A673 (cell line): ENCODE data around the gene VWF. TPM values are rescaled to one million over a fixed set of nuclear protein-coding genes. Genes with fewer than 3 reads are reported as not detected.

Source experiments
- BruUV-seq: library from RNA; stranded (reverse); fragments of 400-500 nt; replicated peaks from 2 replicates; lab custom pipeline; 2021; lab: Mats Ljungman, UMichigan
- CTCF ChIA-PET: fragments of 300-600 bp; sonication (Branson Sonifier 250); formaldehyde crosslinking; loops from one replicate; lab custom pipeline; 2022; ENCODE audit warnings: antibody characterized with exemption; lab: Charles Lee
- POLR2A ChIA-PET: fragments of 300-600 bp; sonication (Branson Sonifier 250); formaldehyde crosslinking; loops from one replicate; lab custom pipeline; 2022; ENCODE audit warnings: antibody characterized with exemption; ENCODE audit not compliant: low non-redundant PET; lab: Charles Lee
- DNase-seq: peaks from one replicate; pipeline ENCODE4 v3.0.0-alpha.2; 2015; ENCODE audit warnings: low spot score
- H3K27ac ChIP-seq: fragments of 200-600 bp; sonication (generic); 2 replicates; pipeline ENCODE4 v1.5.1; 2016; ENCODE audit warnings: mixed run types, low read depth, mild to moderate bottlenecking, mixed read lengths, antibody characterized with exemption, low read length; ENCODE audit not compliant: poor library complexity, severe bottlenecking
- H3K27me3 ChIP-seq: fragments of 200-600 bp; sonication (generic); replicated peaks from 2 replicates; pipeline ENCODE4 v1.6.1; 2017; ENCODE audit warnings: mixed run types, low read depth, mild to moderate bottlenecking, mixed read lengths, antibody characterized with exemption, low read length; ENCODE audit not compliant: insufficient read depth, poor library complexity
- H3K36me3 ChIP-seq: fragments of 200-600 bp; sonication (generic); 2 replicates; pipeline ENCODE4 v1.6.1; 2016; ENCODE audit warnings: mixed run types, mild to moderate bottlenecking, mixed read lengths, antibody characterized with exemption, low read length; ENCODE audit not compliant: insufficient read depth, poor library complexity, severe bottlenecking
- H3K4me1 ChIP-seq: fragments of 200-600 bp; sonication (generic); 2 replicates; pipeline ENCODE4 v1.6.1; 2017; ENCODE audit warnings: mixed run types, mild to moderate bottlenecking, mixed read lengths, antibody characterized with exemption, low read length; ENCODE audit not compliant: insufficient read depth, poor library complexity, severe bottlenecking
- H3K4me3 ChIP-seq: fragments of 200-600 bp; sonication (generic); 2 replicates; pipeline ENCODE4 v1.5.1; 2016; ENCODE audit warnings: low read depth, mixed run types, mild to moderate bottlenecking, mixed read lengths, low read length; ENCODE audit not compliant: poor library complexity, severe bottlenecking
- H3K9me3 ChIP-seq: fragments of 200-600 bp; sonication (generic); 2 replicates; pipeline ENCODE4 v1.6.1; 2016; ENCODE audit warnings: mixed run types, low read depth, mild to moderate bottlenecking, mixed read lengths, antibody characterized with exemption, low read length; ENCODE audit not compliant: poor library complexity, severe bottlenecking
- EZH2 ChIP-seq: fragments of 200-600 bp; sonication (generic); IDR thresholded peaks from 2 replicates; pipeline ENCODE4 v1.6.1; 2017; ENCODE audit warnings: borderline replicate concordance, low read depth, mild to moderate bottlenecking, mixed read lengths, antibody characterized with exemption, low read length; ENCODE audit not compliant: poor library complexity, severe bottlenecking
- intact Hi-C: fragments of 100-400 bp; cut with micrococcal nuclease; formaldehyde crosslinking; loops from one replicate; pipeline ENCODE4 v1.10.0; 2022; ENCODE audit not compliant: unreplicated experiment
- total RNA-seq: library from RNA; stranded (reverse); gene quantifications from 2 replicates; pipeline ENCODE4 v1.2.3, GENCODE V29; 2021
- TF ChIP-seq, protein P1 (sequence below): fragments of 300-800, 200-600 bp; sonication (generic); conservative IDR thresholded peaks from 2 replicates; pipeline ENCODE4 v1.5.1; 2017; ENCODE audit warnings: low read depth, mild to moderate bottlenecking, antibody characterized with exemption, low read length, moderate library complexity, mixed read lengths

Gene VWF
- total RNA-seq, 1 experiment from 2014 or later = not detected

DNA sequence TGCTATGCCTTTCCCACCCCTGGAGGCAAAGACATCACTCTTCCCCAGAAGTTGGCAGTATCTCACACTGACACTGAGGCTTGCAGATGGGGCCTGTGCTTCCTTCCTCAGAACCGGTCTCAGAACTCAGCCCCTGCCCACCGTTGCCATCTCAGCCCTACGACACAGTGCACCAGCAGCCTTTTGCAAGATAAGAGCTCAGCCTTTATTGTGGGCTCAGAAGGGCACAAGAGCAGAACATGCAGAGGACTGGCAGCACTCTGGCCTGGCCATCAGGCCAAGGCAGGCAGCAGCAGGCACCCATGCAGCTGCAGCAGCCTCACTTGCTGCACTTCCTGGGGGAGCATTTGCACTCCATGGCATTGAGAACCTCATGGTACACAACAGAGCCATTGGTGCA lies 175.8 kb downstream of the VWF start:
- CTCF ChIA-PET = no interaction called here
- DNase-seq = no peak
- BruUV-seq = no TSS peak
- Histone ChIP-seq H3K27me3 (peaks cover 48% of the 10 kb centered on the region), H3K36me3 (no peaks in the 10 kb centered on the region), H3K4me3 (no peak overlapping the region), H3K9me3 (no peaks in the 10 kb centered on the region), H3K4me1 (peaks cover 5% of the 10 kb centered on the region), H3K27ac (no peak overlapping the region)
- intact Hi-C loops = no loop called here
- POLR2A ChIA-PET = no interaction called here
- TF ChIP-seq EZH2 = no peak
- TF ChIP-seq, protein P1, sequence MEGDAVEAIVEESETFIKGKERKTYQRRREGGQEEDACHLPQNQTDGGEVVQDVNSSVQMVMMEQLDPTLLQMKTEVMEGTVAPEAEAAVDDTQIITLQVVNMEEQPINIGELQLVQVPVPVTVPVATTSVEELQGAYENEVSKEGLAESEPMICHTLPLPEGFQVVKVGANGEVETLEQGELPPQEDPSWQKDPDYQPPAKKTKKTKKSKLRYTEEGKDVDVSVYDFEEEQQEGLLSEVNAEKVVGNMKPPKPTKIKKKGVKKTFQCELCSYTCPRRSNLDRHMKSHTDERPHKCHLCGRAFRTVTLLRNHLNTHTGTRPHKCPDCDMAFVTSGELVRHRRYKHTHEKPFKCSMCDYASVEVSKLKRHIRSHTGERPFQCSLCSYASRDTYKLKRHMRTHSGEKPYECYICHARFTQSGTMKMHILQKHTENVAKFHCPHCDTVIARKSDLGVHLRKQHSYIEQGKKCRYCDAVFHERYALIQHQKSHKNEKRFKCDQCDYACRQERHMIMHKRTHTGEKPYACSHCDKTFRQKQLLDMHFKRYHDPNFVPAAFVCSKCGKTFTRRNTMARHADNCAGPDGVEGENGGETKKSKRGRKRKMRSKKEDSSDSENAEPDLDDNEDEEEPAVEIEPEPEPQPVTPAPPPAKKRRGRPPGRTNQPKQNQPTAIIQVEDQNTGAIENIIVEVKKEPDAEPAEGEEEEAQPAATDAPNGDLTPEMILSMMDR = no peak

DNA sequence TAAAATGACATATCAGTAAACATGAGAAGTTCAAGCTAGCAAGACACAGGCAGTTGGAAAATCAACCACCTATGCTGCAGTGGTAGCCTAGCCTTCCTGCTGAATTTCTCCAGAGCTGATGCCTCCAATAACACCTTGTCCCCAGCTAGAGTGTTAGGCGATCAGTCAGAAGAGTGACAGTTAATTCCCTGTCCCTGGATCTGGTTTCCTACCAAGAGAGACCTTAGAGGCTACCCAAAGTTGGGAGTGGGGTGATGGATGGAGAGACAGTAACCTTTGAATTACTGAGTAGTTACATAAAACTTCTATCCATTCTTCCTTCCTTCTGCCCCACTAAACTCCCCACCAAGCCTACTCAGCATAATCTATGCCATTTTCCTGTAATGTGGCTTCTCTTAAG lies 177.5 kb downstream of the VWF start:
- POLR2A ChIA-PET = no interaction called here
- no TSS peak for BruUV-seq
- Histone ChIP-seq H3K4me1 (peaks cover 5% of the 10 kb centered on the region), H3K36me3 (no peaks in the 10 kb centered on the region), H3K27me3 (peaks cover 63% of the 10 kb centered on the region), H3K4me3 (no peak overlapping the region), H3K9me3 (no peaks in the 10 kb centered on the region), H3K27ac (no peak overlapping the region)
- DNase-seq = no peak
- intact Hi-C loops = no loop called here
- CTCF ChIA-PET = no interaction called here
- TF ChIP-seq, protein P1 = no peak
- TF ChIP-seq EZH2 = no peak

DNA sequence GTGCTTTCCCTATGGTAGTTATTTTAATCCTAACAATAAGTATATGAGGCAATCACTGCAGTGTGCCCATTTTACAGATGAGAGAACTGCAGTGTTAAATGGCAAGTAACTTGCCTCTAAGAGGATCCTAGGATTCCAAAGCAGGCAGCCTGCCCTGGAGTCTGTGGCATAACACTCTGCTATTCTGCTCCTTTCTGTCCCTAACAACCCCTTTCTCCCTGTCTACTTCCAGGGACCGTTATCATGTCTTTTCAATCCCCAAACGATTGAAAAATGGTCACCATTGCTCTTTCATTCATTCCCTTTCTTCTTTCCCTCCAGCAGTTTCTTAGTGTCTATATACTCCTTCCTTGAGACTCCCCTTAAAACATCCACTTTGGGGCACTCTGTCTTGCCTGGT lies 178.1 kb downstream of the VWF start:
- H3K4me1 ChIP-seq = peaks cover 5% of the 10 kb centered on the region
- ChIA-PET POLR2A (no interaction called here), CTCF (no interaction called here)
- intact Hi-C loops = no loop called here
- DNase-seq = no peak
- no peaks in the 10 kb centered on the region for H3K9me3 ChIP-seq
- no peak overlapping the region for H3K27ac ChIP-seq
- no peaks in the 10 kb centered on the region for H3K36me3 ChIP-seq
- H3K4me3 ChIP-seq = no peak overlapping the region
- H3K27me3 ChIP-seq = peaks cover 62% of the 10 kb centered on the region
- TF ChIP-seq EZH2 = no peak
- BruUV-seq = no TSS peak
